HEK293 (cell line): ENCODE data around the gene SPEF1.

ENCODE experiments used
- MZF1 ChIP-seq: fragments of 450-650 bp; formaldehyde crosslinking; IDR thresholded peaks from 2 replicates; pipeline ENCODE4 v1.5.1; 2017; ENCODE audit warnings: missing biosample characterization, missing genetic modification characterization, borderline replicate concordance
- ZBTB8A ChIP-seq: fragments of 450-650 bp; formaldehyde crosslinking; IDR thresholded peaks from 2 replicates; pipeline ENCODE4 v1.5.1; 2016; ENCODE audit warnings: missing biosample characterization, missing genetic modification characterization
- ZNF558 ChIP-seq: fragments of 450-650 bp; formaldehyde crosslinking; IDR thresholded peaks from 2 replicates; pipeline ENCODE4 v1.5.1; 2016; ENCODE audit warnings: missing biosample characterization, missing genetic modification characterization

DNA sequence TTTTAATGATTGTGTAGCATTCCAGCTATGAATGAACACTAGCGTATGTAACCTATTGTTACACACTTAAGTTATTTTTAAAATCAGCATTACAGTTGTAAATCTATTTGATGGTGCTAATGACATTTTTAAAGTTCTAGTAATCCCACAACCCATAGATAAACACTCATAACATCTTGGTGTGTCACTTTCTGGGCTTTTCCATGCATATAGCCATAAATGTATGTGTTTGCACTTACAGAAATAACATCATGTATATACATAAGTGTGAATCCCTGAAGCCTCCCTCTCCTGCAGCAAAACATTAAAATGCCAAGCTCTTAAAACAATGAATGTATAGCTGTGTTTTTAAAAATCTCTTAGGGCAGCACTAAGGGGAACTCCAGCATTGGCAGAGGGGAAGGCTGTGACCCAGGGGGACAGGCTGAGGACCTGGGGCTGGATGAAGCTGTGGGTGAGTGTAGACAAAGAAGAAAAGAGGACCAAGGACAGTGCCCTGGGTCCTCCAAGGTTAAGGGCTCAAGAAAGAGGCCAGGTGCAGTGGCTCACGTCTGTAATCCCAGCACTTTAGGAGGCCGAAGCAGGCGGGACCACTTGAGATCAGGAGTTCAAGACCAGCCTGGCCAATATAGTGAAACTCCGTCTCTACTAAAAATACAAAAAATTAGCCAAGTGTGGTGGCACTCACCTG lies 6.2 kb upstream of the SPEF1 start:
- no peak for TF ChIP-seq ZBTB8A (tag by site-specific recombination)
- no peak for TF ChIP-seq ZNF558 (tag by site-specific recombination)
- TF ChIP-seq MZF1 (tag by site-specific recombination), result no peak
